ENCODE measurements around the gene MAGEB4.

MAGEB4 gene

GRCh38 chrX:30248854-30249253 is 7.1 kb downstream of the MAGEB4 start:
- Mint-ChIP-seq H3K4me3 (no peak overlapping the region), H3K4me1 (no peaks in the 10 kb centered on the region), H3K9me3 (peaks cover 13% of the 10 kb centered on the region), H3K27me3 (ENCODE audit: low read depth, poor library complexity) (peaks cover 16% of the 10 kb centered on the region), H3K27ac (no peak overlapping the region), H3K36me3 (ENCODE audit: low read depth) (no peaks in the 10 kb centered on the region)
- DNase-seq = no peak
- TF ChIP-seq CTCF (IDR thresholded peaks at IDR 0.05) = no peak

- Mint-ChIP-seq H3K36me3 (ENCODE audit: low read depth) (no peaks in the 10 kb centered on the region), H3K27ac (no peak overlapping the region), H3K9me3 (peaks cover 29% of the 10 kb centered on the region), H3K4me1 (no peaks in the 10 kb centered on the region), H3K27me3 (ENCODE audit: low read depth, poor library complexity) (peaks cover 10% of the 10 kb centered on the region), H3K4me3 (no peak overlapping the region)
- no peak for TF ChIP-seq CTCF (IDR thresholded peaks at IDR 0.05)
- DNase-seq = no peak
Observed at GRCh38 chrX:30253257-30253656, 11.5 kb downstream of the MAGEB4 start.

- no peak overlapping the region for H3K4me3 Mint-ChIP-seq
- H3K27ac Mint-ChIP-seq = no peak overlapping the region
- H3K36me3 Mint-ChIP-seq (ENCODE audit: low read depth) = no peaks in the 10 kb centered on the region
Observed at GRCh38 chrX:30259927-30260326, 18.1 kb downstream of the MAGEB4 start.

GRCh38 chrX:30261012-30261411 is 19.2 kb downstream of the MAGEB4 start:
- Mint-ChIP-seq H3K9me3 (peaks cover 8% of the 10 kb centered on the region), H3K36me3 (ENCODE audit: low read depth) (no peaks in the 10 kb centered on the region), H3K4me3 (no peak overlapping the region), H3K27ac (no peak overlapping the region), H3K27me3 (ENCODE audit: low read depth, poor library complexity) (no peaks in the 10 kb centered on the region), H3K4me1 (no peaks in the 10 kb centered on the region)
- no peak for TF ChIP-seq CTCF (IDR thresholded peaks at IDR 0.05)
- no peak for DNase-seq

More at GRCh38 chrX:30259927-30260326, 18.1 kb downstream of the MAGEB4 start:
- DNase-seq = no peak
- H3K27me3 Mint-ChIP-seq (ENCODE audit: low read depth, poor library complexity) = no peaks in the 10 kb centered on the region
- no peak for TF ChIP-seq CTCF (IDR thresholded peaks at IDR 0.05)
- H3K9me3 Mint-ChIP-seq = peaks cover 17% of the 10 kb centered on the region
- no peaks in the 10 kb centered on the region for H3K4me1 Mint-ChIP-seq

DNA sequence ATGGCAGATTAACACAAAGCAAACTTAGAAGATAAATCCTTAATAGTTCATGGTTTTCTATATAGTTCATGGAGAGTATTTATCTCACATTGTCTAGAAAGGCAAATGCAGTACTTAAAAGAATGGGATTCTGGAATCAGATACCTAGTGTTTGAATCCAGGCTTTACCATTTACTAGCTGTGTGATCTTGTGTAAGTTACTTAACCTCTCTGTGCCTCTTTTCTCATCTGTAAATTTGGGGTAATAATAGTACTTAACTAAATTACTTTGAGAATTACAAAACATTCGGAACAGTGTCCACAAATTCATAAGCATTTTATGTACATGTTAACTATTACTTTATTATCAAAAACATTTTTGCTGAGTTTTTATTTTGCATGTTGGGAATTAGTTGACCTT is 21.0 kb downstream of the MAGEB4 start:
- H3K9me3 Mint-ChIP-seq = no peaks in the 10 kb centered on the region
- no peak overlapping the region for H3K4me3 Mint-ChIP-seq
- no peaks in the 10 kb centered on the region for H3K36me3 Mint-ChIP-seq (ENCODE audit: low read depth)
- no peak for TF ChIP-seq CTCF (IDR thresholded peaks at IDR 0.05)
- no peaks in the 10 kb centered on the region for H3K27me3 Mint-ChIP-seq (ENCODE audit: low read depth, poor library complexity)
- no peaks in the 10 kb centered on the region for H3K4me1 Mint-ChIP-seq
- DNase-seq = no peak
- H3K27ac Mint-ChIP-seq = no peak overlapping the region

DNA sequence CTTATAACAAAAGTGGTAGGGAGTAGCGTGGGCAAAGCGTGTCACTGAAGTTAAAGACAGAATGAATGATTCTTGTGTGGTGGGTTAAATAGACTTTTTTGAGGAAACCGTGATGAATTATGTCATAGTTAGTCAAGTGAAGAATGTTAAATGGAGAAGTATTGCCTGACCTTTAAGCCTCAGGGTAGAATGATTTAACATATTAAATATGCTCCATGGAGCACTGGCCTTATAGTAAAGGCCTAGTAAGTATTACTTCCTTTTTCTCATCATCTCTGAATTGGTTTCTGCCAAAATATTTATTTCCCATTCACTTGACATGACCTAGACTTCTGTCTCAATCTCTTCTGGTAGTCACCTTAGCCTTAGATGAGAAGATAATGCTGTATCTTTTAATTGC is 28.8 kb downstream of the MAGEB4 start:
- Mint-ChIP-seq H3K36me3 (ENCODE audit: low read depth) (no peaks in the 10 kb centered on the region), H3K27ac (no peak overlapping the region), H3K4me3 (no peak overlapping the region), H3K4me1 (no peaks in the 10 kb centered on the region), H3K27me3 (ENCODE audit: low read depth, poor library complexity) (no peaks in the 10 kb centered on the region), H3K9me3 (peaks cover 7% of the 10 kb centered on the region)
- DNase-seq = no peak
- no peak for TF ChIP-seq CTCF (IDR thresholded peaks at IDR 0.05)

Data from nephron progenitor cell (in vitro differentiated cells).